HG03442 (cell line): ENCODE data around the gene CRYL1.

Experiments
- ATAC-seq: cut with Tn5 transposase; IDR thresholded peaks from one replicate; pipeline ENCODE4 v1.9.1; 2021; ENCODE audit warnings: mild to moderate bottlenecking, moderate library complexity; ENCODE audit not compliant: unreplicated experiment

CRYL1 gene

GRCh38 chr13:20525601-20526544 lies at the start of gene CRYL1:
Gene CRYL1 (minus strand): TSS chr13:20525857. CDS start chr13:20525794, 63 bp downstream.
- ATAC-seq = peak; percentile 74

- no peak for ATAC-seq
Measured at GRCh38 chr13:20573636-20574035, 48.0 kb upstream of the CRYL1 start.

GRCh38 chr13:20573186-20573585 lies 47.5 kb upstream of the CRYL1 start:
- no peak for ATAC-seq

- no peak for ATAC-seq
Measured at GRCh38 chr13:20571676-20572075, 46.0 kb upstream of the CRYL1 start.

GRCh38 chr13:20570517-20570916 lies 44.9 kb upstream of the CRYL1 start:
- no peak for ATAC-seq

- no peak for ATAC-seq
Measured at GRCh38 chr13:20567881-20568528, 42.3 kb upstream of the CRYL1 start.

- peak; percentile 78 for ATAC-seq
Measured at GRCh38 chr13:20566898-20567874, 41.5 kb upstream of the CRYL1 start, which contains the start of gene IFT88. Gene IFT88 (plus strand): TSS chr13:20567157. CDS start chr13:20574386, 7,229 bp downstream.

- ATAC-seq = peak; percentile 6
Measured at GRCh38 chr13:20566468-20566897, 40.8 kb upstream of the CRYL1 start.

- ATAC-seq = no peak
Measured at GRCh38 chr13:20565115-20565736, 39.6 kb upstream of the CRYL1 start.

GRCh38 chr13:20561741-20562140 lies 36.1 kb upstream of the CRYL1 start:
- ATAC-seq = no peak

GRCh38 chr13:20559659-20560356 lies 34.2 kb upstream of the CRYL1 start:
- no peak for ATAC-seq

- ATAC-seq = no peak
Measured at GRCh38 chr13:20558982-20559381, 33.3 kb upstream of the CRYL1 start.

GRCh38 chr13:20553311-20553710 lies 27.7 kb upstream of the CRYL1 start:
- no peak for ATAC-seq

- ATAC-seq = no peak
Measured at GRCh38 chr13:20550799-20551198, 25.1 kb upstream of the CRYL1 start.

GRCh38 chr13:20547479-20547908 lies 21.8 kb upstream of the CRYL1 start:
- ATAC-seq = no peak

- no peak for ATAC-seq
Measured at GRCh38 chr13:20546556-20546955, 20.9 kb upstream of the CRYL1 start.

GRCh38 chr13:20544201-20544923 lies 18.7 kb upstream of the CRYL1 start:
- no peak for ATAC-seq

GRCh38 chr13:20536992-20537391 lies 11.3 kb upstream of the CRYL1 start:
- no peak for ATAC-seq

GRCh38 chr13:20534038-20534608 lies 8.5 kb upstream of the CRYL1 start:
- ATAC-seq = no peak
